H1 (cell line): ENCODE measurements around the gene EZH2. TPM values are rescaled to one million over a fixed set of nuclear protein-coding genes. Genes with fewer than 3 reads are reported as not detected.

Experiments used
- ASH2L ChIP-seq: fragments of 200-600, 300-600 bp; sonication (generic); IDR thresholded peaks from one replicate; pipeline ENCODE4 v1.7.1; 2017; ENCODE audit warnings: low read length
- CBX8 ChIP-seq: fragments of 300-800, 300-1000 bp; sonication (generic); IDR thresholded peaks from 2 replicates; pipeline ENCODE4 v1.7.1; 2016; ENCODE audit warnings: low read depth, low read length, borderline replicate concordance
- CHD2 ChIP-seq: IDR thresholded peaks from 2 replicates; pipeline ENCODE4 v1.6.1; 2012; ENCODE audit warnings: low read length, improper control_type of control experiment
- RAD21 ChIP-seq, 2 experiments: IDR thresholded peaks in 1 of 2; conservative IDR thresholded peaks in 1 of 2; 2 replicates each; pipeline ENCODE4 v1.6.1; 2011; ENCODE audit warnings: low read depth in 2 of 2, low read length in 2 of 2, improper control_type of control experiment in 1 of 2, inconsistent platforms in 1 of 2, mild to moderate bottlenecking in 1 of 2, moderate library complexity in 1 of 2
- SIRT6 ChIP-seq: IDR thresholded peaks from one replicate; pipeline ENCODE4 v1.7.1; 2012; ENCODE audit warnings: low read length, inconsistent platforms
- polyA plus RNA-seq, 7 experiments: library from polyadenylated mRNA; depleted of rRNA in 3 of 7; stranded (reverse) in 5 of 7; unstranded in 2 of 7; fragments of >200 nt in 5 of 7; fragments of 200-250 nt in 2 of 7; gene quantifications; 1 replicate in 5 of 7; 2 replicates in 1 of 7; 4 replicates in 1 of 7; pipeline versions ENCODE4 v1.2.1 to v1.2.3, GENCODE V29; 2011 to 2013; ENCODE audit warnings: missing spikeins in 2 of 7, mixed read lengths in 2 of 7
- total RNA-seq: library from RNA; stranded (reverse); fragmentation: NEBNext Ultra II Directional; extraction: Animal tissue kit (Norgen Biotek cat#: 25700); gene quantifications from 2 replicates; pipeline ENCODE4 v1.2.1, GENCODE V29; 2021
- TF ChIP-seq, protein P1 (sequence below): fragments of 300-600 bp; sonication (generic); IDR thresholded peaks from 2 replicates; pipeline ENCODE4 v1.7.1; 2012; ENCODE audit warnings: low read length, moderate library complexity, mild to moderate bottlenecking, inconsistent platforms; ENCODE audit not compliant: insufficient replicate concordance

The EZH2 gene
- total and polyA plus RNA-seq, 2 of the 8 experiments (the other 6 are each of a cell fraction or from before 2014, with no cell fraction given): 28.9 to 49.0 TPM

DNA sequence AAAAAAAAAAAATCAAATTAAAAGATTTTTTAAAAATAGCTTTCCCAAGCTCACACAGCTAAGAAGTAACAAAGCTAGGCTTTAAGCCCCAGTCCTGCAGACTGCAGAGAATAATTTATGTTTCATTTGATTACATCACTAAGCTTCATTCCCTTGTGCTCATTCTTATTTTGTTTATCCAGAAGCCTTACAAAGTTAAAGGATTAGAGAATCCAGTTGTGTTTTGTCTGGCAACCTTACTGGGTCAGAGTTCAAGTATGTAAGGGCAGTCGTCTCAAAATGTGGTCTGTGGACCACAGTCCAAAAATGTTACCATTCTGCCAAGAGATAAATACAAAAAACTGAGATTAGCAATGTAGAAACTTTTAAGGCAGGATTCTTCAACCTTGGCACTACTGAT, 32.1 kb upstream of the EZH2 start (continued):
- TF ChIP-seq, protein P1, sequence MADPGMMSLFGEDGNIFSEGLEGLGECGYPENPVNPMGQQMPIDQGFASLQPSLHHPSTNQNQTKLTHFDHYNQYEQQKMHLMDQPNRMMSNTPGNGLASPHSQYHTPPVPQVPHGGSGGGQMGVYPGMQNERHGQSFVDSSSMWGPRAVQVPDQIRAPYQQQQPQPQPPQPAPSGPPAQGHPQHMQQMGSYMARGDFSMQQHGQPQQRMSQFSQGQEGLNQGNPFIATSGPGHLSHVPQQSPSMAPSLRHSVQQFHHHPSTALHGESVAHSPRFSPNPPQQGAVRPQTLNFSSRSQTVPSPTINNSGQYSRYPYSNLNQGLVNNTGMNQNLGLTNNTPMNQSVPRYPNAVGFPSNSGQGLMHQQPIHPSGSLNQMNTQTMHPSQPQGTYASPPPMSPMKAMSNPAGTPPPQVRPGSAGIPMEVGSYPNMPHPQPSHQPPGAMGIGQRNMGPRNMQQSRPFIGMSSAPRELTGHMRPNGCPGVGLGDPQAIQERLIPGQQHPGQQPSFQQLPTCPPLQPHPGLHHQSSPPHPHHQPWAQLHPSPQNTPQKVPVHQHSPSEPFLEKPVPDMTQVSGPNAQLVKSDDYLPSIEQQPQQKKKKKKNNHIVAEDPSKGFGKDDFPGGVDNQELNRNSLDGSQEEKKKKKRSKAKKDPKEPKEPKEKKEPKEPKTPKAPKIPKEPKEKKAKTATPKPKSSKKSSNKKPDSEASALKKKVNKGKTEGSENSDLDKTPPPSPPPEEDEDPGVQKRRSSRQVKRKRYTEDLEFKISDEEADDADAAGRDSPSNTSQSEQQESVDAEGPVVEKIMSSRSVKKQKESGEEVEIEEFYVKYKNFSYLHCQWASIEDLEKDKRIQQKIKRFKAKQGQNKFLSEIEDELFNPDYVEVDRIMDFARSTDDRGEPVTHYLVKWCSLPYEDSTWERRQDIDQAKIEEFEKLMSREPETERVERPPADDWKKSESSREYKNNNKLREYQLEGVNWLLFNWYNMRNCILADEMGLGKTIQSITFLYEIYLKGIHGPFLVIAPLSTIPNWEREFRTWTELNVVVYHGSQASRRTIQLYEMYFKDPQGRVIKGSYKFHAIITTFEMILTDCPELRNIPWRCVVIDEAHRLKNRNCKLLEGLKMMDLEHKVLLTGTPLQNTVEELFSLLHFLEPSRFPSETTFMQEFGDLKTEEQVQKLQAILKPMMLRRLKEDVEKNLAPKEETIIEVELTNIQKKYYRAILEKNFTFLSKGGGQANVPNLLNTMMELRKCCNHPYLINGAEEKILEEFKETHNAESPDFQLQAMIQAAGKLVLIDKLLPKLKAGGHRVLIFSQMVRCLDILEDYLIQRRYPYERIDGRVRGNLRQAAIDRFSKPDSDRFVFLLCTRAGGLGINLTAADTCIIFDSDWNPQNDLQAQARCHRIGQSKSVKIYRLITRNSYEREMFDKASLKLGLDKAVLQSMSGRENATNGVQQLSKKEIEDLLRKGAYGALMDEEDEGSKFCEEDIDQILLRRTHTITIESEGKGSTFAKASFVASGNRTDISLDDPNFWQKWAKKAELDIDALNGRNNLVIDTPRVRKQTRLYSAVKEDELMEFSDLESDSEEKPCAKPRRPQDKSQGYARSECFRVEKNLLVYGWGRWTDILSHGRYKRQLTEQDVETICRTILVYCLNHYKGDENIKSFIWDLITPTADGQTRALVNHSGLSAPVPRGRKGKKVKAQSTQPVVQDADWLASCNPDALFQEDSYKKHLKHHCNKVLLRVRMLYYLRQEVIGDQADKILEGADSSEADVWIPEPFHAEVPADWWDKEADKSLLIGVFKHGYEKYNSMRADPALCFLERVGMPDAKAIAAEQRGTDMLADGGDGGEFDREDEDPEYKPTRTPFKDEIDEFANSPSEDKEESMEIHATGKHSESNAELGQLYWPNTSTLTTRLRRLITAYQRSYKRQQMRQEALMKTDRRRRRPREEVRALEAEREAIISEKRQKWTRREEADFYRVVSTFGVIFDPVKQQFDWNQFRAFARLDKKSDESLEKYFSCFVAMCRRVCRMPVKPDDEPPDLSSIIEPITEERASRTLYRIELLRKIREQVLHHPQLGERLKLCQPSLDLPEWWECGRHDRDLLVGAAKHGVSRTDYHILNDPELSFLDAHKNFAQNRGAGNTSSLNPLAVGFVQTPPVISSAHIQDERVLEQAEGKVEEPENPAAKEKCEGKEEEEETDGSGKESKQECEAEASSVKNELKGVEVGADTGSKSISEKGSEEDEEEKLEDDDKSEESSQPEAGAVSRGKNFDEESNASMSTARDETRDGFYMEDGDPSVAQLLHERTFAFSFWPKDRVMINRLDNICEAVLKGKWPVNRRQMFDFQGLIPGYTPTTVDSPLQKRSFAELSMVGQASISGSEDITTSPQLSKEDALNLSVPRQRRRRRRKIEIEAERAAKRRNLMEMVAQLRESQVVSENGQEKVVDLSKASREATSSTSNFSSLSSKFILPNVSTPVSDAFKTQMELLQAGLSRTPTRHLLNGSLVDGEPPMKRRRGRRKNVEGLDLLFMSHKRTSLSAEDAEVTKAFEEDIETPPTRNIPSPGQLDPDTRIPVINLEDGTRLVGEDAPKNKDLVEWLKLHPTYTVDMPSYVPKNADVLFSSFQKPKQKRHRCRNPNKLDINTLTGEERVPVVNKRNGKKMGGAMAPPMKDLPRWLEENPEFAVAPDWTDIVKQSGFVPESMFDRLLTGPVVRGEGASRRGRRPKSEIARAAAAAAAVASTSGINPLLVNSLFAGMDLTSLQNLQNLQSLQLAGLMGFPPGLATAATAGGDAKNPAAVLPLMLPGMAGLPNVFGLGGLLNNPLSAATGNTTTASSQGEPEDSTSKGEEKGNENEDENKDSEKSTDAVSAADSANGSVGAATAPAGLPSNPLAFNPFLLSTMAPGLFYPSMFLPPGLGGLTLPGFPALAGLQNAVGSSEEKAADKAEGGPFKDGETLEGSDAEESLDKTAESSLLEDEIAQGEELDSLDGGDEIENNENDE: no peak
- no peak for TF ChIP-seq ASH2L
- no peak for TF ChIP-seq CHD2
- no peak for TF ChIP-seq SIRT6
- TF ChIP-seq CBX8: no peak
- TF ChIP-seq RAD21 (IDR thresholded peaks at IDR 0.05 in 1 of 2, conservative IDR thresholded peaks at IDR 0.05 in 1 of 2; ENCODE audit: low read depth in 2 of 2, low read length in 2 of 2): no peak
